ENCODE results near the gene HELZ2.

DNA sequence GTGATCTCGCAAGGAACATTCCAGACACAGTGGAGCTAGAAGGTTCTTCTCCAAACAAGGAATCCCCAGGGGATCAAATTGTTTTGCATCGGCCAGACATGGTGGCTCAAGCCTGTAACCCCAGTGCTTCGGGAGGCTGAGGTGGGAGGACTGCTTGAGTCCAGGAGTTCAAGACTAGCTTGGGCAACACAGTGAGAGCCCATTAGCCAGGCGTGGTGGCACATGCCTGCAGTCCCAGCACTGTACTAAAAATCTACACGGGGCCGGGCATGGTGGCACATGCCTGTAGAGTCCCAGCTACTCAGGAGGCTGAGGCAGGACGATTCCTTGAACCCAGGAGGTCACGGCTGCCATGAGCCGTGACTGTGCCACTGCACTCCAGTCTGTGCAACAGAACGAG lies 37.6 kb upstream of the HELZ2 start:
- TF ChIP-seq CTCF (conservative IDR thresholded peaks at IDR 0.05) (no peak), ZFX (IDR thresholded peaks at IDR 0.05) (no peak)
